DOHH2 (cell line): ENCODE data around the gene NR1H4.

ENCODE experiments used
- EZH2phosphoT487 ChIP-seq: fragments of 200-600 bp; sonication (generic); IDR thresholded peaks from 2 replicates; pipeline ENCODE4 v1.6.1; 2017; ENCODE audit warnings: borderline replicate concordance, mild to moderate bottlenecking, antibody characterized with exemption, low read length, moderate library complexity, mixed read lengths
- TF ChIP-seq, protein P1 (sequence below): fragments of 200-600 bp; sonication (generic); IDR thresholded peaks from one replicate; pipeline ENCODE4 v1.5.1; 2014; ENCODE audit warnings: antibody characterized with exemption, mild to moderate bottlenecking, low read depth, low read length; ENCODE audit not compliant: poor library complexity, severe bottlenecking

DNA sequence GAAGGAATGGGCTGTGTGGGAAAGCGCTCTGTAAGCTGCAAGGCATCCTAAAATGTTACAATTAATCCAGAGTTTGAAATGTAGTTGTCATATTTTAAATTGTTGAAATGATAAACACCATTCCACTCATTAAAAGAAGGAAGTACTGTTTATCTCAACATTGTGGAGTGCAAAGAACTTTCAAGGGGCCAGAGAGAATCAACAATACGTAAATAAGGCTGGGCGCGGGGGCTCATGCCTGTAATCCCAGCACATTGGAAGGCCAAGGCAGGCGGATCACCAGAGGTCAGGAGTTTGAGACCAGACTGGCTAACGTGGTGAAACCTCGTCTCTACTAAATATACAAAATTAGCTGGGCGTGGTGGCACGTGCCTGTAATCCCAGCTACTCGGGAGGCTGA lies 24.5 kb downstream of the NR1H4 start:
- TF ChIP-seq, protein P1, sequence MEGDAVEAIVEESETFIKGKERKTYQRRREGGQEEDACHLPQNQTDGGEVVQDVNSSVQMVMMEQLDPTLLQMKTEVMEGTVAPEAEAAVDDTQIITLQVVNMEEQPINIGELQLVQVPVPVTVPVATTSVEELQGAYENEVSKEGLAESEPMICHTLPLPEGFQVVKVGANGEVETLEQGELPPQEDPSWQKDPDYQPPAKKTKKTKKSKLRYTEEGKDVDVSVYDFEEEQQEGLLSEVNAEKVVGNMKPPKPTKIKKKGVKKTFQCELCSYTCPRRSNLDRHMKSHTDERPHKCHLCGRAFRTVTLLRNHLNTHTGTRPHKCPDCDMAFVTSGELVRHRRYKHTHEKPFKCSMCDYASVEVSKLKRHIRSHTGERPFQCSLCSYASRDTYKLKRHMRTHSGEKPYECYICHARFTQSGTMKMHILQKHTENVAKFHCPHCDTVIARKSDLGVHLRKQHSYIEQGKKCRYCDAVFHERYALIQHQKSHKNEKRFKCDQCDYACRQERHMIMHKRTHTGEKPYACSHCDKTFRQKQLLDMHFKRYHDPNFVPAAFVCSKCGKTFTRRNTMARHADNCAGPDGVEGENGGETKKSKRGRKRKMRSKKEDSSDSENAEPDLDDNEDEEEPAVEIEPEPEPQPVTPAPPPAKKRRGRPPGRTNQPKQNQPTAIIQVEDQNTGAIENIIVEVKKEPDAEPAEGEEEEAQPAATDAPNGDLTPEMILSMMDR: no peak
- TF ChIP-seq EZH2phosphoT487: no peak
